Transverse colon (tissue), 4 donors: ENCODE measurements around the gene SPPL3.

Source experiments
- CTCF ChIP-seq, 5 experiments: fragments of 200-600 bp in 3 of 5; fragments of 450-650 bp in 2 of 5; sonication (generic) in 3 of 5; IDR thresholded peaks; 1 replicate in 2 of 5; 2 replicates in 3 of 5; pipeline ENCODE4 v1.5.1; 2016 to 2017; ENCODE audit warnings: antibody characterized with exemption in 5 of 5, inconsistent platforms in 3 of 5, mild to moderate bottlenecking in 2 of 5, moderate library complexity in 1 of 5
- POLR2AphosphoS5 ChIP-seq, 3 donors: sonication (generic); formaldehyde crosslinking; IDR thresholded peaks; one replicate each; pipeline ENCODE4 v1.6.1; 2016; ENCODE audit warnings: antibody characterized with exemption in 3 of 3

- TF ChIP-seq CTCF (IDR thresholded peaks at IDR 0.05) (no peak), POLR2AphosphoS5 (IDR thresholded peaks at IDR 0.05) (no peak)
Observed at GRCh38 chr12:120866108-120866507, 38.0 kb downstream of the SPPL3 start.
